ENCODE data around the gene TSPAN11.

The TSPAN11 gene

DNA sequence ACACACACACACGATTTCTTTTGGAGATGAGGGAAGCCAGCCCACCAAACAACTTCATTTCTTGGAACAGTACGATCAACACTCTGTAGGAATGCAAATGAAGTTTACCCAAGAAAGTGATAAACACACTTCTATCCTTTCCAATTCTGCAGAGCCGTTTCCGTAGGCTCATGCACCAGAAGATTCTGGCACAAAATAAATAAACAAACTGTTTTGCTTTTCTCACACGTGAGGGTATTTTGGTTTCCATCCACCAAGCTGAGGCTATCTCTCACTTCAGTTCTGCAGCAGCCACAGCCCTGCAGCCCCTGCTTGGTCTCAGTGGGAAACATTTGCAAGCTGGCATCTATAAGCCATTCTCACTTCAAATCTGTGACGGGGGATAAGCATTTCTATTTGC, 15.3 kb upstream of the TSPAN11 start:
- DNase-seq (ENCODE audit: low spot score): no peak

DNA sequence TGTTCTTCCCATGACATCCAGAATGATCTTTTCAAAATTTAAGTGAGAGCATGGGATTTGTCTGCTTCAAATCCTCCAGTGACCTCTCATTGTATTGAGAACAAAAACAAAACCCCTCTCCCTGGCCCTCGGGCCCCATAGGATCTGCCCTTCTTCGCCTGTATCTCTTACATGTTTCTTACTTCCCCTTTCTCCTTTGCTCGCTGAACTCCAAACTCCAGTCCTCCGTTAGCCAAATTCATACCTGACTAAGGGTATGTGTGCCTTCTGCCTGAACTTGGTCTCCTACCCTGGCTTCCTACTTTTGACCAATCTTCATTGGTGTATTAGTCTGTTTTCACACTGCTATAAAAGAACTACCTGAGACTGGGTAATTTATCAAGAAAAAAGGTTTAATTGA, 13.2 kb upstream of the TSPAN11 start:
- DNase-seq (ENCODE audit: low spot score): no peak

GRCh38 chr12:30914986-30915591, 11.5 kb upstream of the TSPAN11 start:
- DNase-seq (ENCODE audit: low spot score): no peak

DNA sequence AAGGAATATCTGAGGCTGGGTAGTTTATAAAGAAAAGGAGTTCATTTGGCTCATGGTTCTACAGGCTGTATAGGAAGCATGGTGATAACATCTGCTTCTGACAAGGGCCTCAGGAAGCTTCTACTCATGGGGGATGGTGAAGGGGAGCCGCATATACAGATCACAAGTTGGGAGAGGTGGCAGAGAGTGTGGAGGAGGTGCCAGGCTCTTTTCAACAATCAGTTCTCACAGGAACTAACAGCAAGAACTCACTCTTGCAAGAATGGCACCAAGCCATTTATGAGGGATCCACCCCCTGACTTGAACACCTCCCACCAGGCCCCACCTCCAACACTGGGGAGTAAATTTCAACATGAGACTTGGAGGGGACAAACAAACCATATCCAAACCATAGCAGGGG, 3.5 kb upstream of the TSPAN11 start:
- DNase-seq (ENCODE audit: low spot score): no peak

DNA sequence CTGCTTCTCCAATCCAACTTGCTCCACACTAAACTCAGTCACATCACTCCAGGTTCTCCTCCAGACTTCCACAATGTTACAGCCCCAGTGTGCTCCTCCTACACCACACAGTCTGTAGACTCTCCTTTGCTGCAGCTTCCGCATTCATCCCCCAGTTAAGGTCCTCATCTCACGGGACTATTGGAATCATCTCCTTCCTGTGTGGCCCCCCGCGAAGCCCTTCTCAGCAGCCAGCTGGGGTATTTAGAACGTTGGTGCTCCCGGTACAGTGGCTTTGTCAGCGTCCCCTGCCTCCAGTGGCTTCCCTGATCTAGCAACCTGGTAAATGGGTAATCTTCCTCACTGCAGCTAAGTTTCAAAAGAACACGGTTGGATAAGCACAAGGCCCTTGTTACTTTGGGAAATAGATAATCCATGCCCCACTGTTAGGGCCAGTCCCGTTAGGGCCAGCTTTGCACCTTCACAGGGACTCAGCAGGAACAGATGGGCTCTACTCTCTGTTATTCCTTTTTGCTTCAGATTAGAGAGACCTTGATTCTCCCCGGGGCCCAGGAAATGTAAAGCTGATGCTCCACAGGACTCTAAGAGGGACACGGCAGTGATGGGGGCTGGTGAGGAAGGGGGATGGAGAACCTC, 823 bp upstream of the TSPAN11 start:
- DNase-seq (ENCODE audit: low spot score): no peak

- no peak for DNase-seq (ENCODE audit: low spot score)
Observed at GRCh38 chr12:30927222-30927611, 669 bp downstream of the TSPAN11 start.

DNA sequence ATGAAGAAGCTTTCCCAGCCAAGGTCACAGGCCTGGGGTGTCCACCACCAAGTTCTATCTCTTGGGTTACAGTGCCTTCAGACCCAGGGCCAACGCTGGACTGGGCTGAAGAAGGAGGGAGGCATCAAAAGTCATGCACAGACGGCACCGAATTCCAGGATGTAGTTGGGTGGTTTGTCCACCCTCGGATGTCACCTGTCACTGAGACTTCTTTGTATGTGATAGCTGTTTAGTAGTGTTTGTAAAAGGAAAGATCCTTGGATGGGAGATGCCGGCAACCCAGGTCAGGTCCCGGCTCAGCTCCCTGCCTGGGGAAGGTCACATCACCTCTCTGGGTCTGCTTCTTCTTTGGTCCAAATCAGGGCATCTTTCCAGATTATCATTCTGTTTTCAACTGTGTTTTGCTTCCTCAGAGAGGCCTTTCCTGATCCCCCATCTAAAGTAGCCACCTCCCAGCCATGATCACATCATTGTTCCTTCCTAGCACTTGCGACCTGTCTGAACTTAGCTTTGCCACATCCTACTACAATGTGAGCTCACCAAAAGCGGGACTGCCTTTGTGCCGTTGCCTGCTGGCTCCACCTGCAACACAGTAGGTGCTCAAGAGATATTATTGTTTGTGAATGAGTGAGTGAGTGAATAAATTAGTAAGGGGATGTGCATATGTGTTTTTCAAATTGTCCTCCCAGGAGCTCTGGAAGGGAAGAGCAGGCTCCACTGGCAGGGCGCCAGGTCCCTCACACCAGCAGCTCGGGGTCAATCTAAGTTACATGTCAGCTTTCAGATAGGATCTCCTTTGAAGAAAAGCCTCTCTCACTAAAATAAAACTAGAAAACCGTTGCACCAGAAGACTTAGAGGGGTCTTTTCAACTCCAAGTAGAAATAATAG, 2.1 kb downstream of the TSPAN11 start:
- no peak for DNase-seq (ENCODE audit: low spot score)

- DNase-seq (ENCODE audit: low spot score): no peak
Observed at GRCh38 chr12:30930238-30930637, 3.7 kb downstream of the TSPAN11 start.

DNA sequence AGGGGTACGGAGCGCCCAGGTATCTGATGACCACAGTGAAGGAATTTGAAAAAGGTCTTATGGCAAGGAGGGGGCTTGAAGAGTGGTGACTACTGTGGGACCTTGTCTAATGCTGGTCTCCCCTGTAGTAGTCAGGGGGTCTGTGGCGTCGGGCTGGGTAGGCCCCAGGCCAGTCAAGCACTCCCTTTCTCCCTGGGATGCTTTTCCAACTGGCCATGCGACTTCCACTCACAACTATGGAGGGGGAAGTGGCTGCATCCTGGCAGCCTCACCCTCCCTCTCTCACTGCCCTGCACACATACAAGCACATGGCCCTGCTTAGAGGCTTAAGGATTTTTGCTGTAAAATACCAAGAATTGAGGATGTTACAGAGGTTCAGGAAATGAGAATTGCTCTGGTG, 4.1 kb downstream of the TSPAN11 start:
- DNase-seq (ENCODE audit: low spot score): no peak

DNA sequence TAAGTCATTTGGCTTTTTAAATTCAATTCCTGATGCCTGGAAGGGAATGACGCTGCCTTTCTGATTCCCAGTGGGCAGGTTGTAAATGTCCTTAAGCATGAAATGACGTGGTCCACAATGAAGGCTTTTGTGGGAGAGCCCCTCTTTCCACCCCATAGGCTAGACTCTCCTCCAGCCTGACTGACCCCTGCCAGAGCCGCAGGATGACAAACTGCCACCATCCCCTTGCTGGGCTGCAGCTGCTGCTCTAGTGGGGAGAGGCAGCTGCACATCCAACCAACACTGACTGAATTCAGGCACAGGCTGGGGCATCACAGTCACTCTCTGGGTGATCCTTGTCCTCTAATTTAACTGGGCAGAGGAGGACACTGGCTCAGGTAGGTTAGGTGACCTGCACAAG, 6.3 kb downstream of the TSPAN11 start:
- no peak for DNase-seq (ENCODE audit: low spot score)

DNA sequence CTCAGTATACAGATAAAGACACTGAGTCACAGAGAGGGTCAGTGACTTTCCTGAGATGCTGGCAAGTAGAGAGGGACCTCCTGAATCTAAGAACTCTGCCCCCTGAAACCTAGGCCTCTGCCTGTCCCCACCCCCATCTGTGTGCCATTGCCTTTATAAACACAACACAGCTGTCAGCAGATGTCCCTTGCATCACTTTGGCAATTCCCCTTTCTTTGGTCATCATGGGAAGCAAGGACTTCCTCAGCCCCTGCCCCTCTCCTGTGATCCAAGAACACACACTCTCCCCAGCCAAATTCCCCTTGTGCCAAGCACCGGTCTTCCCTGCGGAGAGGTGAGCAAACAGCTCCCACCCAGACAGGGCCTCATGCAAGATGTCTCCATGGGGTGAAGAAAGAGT, 8.3 kb downstream of the TSPAN11 start:
- DNase-seq (ENCODE audit: low spot score): no peak

GRCh38 chr12:30936036-30936435, 9.5 kb downstream of the TSPAN11 start:
- no peak for DNase-seq (ENCODE audit: low spot score)

- no peak for DNase-seq (ENCODE audit: low spot score)
Observed at GRCh38 chr12:30939234-30939633, 12.7 kb downstream of the TSPAN11 start.

DNA sequence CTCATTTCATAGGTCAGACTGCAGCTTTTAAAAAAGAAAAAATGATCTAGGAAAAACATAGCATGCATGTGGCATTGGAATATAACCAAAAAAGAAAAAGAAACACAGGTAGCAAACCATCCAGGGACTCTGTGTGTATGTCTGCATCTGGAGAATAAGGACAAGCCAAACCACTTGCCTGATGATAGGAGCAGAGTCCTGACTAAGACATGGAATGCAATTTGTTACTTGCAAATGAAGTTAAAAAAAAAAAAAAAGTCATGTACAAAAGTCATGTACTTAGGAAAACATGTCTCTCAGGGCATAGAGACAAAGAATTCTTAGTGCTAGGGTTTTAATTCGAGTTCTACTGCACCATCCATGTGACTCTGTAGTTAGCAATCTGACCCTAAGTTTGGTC, 15.9 kb downstream of the TSPAN11 start:
- no peak for DNase-seq (ENCODE audit: low spot score)

DNA sequence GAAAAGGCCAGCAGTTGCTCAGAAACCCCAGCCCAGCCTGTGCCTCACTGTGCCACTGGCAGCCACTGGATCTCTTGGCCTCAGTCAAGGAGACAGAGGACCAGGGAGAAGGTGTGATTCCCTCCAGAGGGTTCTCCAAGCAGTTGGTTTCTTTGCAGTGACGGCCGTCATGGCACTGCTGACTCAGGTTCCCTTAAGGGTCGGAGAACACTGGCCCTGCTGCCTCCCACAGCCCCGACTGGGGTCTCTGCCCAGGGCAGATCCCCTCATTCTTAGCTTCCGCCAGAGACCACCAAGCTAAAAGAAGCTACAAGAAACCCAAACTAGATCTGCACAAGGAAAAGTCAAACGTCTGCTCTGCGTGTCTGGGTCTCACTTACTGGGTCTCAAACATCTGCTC, 16.4 kb downstream of the TSPAN11 start:
- DNase-seq (ENCODE audit: low spot score): no peak

DNA sequence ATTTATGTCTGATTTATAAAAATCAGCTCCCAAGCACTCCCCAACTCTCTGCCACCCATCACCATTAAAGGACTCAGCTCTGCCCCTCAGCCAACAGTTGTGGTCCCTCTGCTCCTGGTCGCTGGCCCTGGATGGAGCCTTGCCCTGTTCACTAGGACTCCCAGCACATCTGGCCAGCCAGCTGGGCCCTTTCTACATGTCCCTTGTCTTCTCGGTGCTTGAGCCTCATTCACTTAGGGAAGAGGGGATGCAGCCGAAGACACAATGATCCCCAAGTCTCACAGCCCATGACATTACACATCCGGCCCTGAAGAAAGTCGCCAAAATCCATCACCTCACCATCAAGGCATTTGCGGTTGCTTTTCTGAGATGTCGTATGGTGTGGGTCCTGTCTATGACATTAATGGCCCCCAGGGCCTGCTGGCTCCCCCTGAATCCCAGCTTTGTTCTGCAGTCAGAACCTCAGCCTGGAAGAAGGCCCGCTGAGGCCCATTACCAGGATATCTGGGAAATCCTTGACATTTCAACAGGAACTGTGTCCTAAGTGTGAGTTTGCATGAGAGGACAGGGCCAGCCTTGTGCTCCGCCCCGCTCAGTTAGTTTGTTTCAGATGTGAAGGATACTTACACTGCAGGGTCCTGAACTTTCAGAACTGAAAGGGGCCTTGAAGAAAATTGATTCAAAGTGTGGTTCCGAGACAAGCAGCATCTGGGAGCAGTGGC, 19.1 kb downstream of the TSPAN11 start:
- DNase-seq (ENCODE audit: low spot score): no peak

DNA sequence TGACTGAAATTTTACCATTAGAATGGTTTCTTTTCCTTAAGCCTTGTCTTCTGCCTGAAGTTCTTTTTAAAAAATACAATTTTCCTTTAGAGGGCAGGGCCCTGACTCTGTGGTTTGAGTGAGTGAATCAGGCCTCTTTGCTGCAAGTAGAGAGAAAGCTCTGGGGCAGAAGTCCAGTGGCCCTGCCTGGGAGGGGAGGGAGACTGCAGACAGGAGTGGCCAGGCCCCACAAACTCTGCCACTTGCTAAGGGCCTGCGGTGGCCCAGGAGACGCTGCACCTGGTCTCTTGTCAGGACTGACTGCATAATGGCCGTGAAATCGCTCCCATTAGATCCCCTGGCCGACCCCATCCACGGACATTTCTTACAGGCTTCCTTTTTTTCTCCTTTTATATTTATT, 25.5 kb downstream of the TSPAN11 start:
- DNase-seq (ENCODE audit: low spot score): no peak

- no peak for DNase-seq (ENCODE audit: low spot score)
Observed at GRCh38 chr12:30953257-30953656, 26.7 kb downstream of the TSPAN11 start.

DNA sequence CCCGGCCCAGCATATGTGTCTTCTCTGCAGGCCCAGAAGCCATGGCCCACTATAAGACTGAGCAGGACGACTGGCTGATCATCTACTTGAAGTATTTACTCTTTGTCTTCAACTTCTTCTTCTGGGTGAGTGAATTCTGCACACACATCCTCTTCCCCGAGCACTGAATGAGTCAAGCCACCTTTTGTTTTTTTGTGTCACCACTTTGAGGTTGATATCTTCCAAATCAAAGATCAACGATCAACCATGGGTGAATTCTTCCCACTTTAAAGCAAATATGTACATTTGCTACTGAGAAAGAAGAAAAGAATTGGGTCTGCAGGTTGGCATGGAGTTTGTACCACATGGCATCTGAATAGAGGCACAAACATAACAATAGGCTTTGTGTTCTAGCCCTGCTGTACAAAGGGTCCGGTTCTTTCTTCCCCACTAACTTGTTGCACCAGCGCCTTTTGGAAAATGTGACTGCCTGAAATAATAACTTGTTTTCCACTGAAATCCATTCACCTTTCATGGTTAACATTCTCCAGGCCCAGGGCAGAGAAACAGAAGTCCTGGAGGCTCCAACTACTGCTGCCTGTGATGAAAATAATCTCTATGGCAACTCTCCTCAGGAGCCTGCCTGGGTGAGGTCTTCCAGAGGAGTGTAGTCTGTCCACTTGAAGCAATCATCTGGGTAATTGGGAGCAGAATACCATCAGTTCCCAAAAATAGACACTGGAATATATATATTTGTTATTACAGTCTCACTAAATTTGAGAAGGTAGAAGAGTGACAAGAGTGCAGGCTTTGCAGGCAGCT, 27.6 kb downstream of the TSPAN11 start:
- no peak for DNase-seq (ENCODE audit: low spot score)

DNA sequence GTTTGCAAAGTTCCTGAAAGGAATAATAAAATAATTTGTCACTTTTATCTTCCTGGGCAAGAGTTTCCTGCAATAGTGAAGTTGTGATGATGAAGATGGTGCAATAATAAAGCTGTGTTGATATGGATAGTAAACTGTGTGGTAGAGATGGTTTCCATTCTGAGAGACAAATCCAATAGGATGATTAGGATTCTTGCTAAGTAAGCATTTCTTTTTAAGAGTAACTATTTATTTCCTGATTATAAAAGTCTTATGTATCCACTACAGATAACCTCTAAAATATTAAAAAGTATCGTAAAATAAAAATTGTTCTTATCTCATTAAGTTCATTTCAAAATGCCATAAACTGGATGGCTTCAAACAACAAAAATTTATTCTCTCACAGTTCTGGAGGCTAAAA, 28.7 kb downstream of the TSPAN11 start:
- no peak for DNase-seq (ENCODE audit: low spot score)

GRCh38 chr12:30959110-30959710, 32.7 kb downstream of the TSPAN11 start:
- no peak for DNase-seq (ENCODE audit: low spot score)

Data from CD4-positive, alpha-beta T cell treated with Interleukin-15 for 4 hours (primary cell).